GOT3 (cell line): Measurements from ENCODE around the gene MNDA.
"Not testable (repeated sequence)": the region's sequence is repeated elsewhere in the genome, so short reads cannot be mapped to it uniquely, and the experiment has no call there.

Experiments used
- DNase-seq: peaks from one replicate; lab custom pipeline; 2025; ENCODE audit warnings: mixed read lengths; lab: John Stamatoyannopoulos, UW

MNDA gene

DNA sequence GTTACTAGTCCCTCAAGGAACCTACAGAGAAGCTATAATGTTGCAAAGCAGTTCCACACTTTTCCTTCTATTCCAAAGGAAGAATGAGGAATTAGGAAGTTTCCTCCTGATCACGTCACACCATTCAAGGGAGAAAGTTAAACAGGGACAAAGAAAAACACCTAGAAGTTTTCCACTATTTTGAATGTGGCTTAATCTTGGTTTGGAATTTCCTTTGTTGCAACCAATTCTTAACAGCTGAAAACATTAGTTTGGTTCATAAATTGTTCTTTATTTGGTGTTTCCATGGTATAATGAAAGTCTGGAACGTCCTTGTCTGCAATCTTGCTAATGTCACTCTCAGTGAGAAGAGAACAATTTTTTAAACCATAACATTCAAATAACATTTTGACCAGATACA lies 8.4 kb downstream of the MNDA start:
- no peak for DNase-seq

GRCh38 chr1:158840236-158840635 lies 9.1 kb downstream of the MNDA start:
- no peak for DNase-seq

GRCh38 chr1:158864595-158864994 lies 33.4 kb downstream of the MNDA start:
- DNase-seq = no peak

- not testable (repeated sequence) for DNase-seq
These were observed 39.3 kb downstream of the MNDA start for GRCh38 chr1:158870438-158870837.

DNA sequence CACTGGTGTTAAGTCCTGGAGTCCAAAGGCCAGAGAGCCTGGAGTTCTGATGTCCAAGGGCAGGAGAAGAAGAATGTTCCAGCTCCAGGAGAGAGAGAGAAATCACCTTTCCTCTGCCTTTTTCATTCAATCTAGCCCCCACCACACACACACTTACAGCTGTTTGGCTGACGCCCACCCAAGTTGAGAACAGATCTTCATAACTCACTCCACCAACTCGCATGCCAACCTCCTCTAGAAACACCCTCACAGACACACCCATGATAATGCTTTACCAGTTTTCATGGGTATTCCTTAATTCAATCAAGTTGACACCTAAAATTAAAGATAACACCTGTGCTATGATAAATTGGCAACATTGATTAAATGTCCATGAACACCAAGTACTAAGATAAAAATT lies 42.0 kb downstream of the MNDA start:
- DNase-seq = no peak

DNA sequence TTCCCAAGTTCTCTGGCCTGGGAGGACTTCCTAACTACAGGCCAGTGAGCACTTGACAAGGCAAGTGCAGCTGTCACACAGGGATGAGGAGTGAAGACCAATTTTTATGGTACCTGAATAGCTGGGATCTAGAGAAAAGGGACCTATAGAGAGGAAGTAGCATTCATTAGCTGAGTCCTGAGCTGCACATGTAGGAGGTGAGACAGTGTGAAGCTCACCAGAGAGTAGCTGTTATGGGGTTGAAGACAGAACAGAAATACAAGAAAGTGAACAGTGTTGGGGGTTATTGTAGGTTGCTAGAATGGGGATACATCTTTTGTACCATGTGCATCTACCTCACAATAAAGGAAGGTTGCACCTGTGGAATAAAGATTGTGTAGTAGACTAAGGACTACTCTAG lies 62.5 kb downstream of the MNDA start:
- DNase-seq = no peak

DNA sequence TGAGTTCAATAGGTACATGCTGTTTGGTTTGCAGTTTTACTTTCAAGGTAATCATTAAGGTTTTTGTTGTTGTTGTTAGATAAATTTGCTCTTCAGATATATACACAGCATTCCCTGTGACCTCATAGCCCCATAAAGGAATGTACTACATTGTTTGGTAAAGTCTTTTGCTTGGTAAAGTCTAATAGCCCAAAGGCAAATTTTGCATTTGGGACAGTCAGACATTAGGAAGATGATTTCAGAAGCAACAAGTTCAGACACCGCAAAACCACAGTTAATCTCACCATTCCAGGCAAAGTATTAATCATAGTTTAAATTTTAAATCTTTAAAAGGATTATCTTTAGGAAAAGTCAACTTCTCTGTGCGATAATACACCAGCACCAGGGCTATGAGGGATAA lies 67.6 kb downstream of the MNDA start:
- DNase-seq = no peak
